SIG-M5 (cell line): ENCODE data around the gene NTMT2.

ENCODE experiments used
- DNase-seq: peaks from one replicate; lab custom pipeline; 2025; lab: John Stamatoyannopoulos, UW

Gene NTMT2

DNA sequence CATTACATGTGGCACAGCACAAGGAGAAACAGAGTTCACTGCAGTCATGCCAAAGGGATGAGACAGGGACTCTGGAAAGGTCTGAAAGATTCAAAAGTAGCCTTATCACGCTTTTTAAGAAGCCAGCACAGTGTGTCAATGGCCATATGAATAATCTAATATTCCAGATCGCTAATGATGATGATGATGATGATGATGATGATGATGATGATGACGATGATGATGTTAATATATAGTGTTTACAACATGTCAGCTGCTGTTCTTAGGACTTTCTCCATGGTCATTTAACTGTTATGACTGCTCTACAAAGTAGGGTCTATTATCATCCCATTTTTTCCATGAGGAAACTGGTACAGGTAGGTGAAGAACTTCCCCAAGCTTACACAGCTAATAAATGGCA is 64.4 kb downstream of the NTMT2 start:
- no peak for DNase-seq

- no peak for DNase-seq
These were observed 67.8 kb downstream of the NTMT2 start for GRCh38 chr1:170213596-170213995.

GRCh38 chr1:170214117-170215032 is 68.6 kb downstream of the NTMT2 start:
- DNase-seq, result no peak

DNA sequence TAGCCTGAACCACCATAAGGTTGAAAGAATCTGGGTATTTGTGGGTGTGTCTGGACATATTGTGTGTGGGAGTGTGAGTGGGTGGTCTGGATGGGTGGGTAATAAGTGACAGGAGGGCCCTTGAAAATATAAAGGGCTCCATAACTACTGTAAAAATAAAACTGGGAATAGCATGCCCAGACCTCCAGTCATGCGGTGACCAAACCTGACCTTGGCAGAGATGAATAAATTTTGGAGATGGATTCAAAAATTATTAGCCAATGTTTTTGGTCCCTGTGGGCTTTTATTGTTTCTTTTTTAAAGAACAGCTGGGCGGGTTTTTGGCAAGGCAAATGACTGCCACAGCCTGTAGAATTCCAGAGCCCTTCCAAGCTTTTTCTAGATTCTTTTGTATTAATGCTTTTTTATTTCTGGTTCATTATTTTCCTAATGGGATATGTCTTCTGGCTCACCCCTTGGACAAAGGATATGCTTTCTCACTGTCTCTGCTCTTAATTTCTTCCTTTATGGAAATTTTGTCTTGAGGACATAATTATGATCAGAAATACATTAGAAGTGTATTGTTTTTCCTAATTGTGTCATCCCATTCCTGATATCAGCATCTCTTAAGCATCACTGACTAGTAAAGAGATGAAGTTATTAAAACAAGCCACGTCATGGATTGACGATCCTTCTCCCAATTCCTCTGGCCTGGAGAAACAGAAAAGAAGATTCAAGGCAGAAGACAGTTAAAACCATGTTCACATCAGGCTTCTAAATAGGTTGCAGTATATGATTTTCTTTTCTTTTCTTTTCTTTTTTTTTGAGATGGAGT is 69.5 kb downstream of the NTMT2 start:
- DNase-seq, result no peak

GRCh38 chr1:170217517-170218256 is 71.9 kb downstream of the NTMT2 start:
- no peak for DNase-seq

- DNase-seq, result no peak
These were observed 72.5 kb downstream of the NTMT2 start for GRCh38 chr1:170218257-170218650.
